ENCODE data around the gene CCDC141. TPM values are rescaled to one million over a fixed set of nuclear protein-coding genes. Genes with fewer than 3 reads are reported as not detected.

Gene CCDC141
- total RNA-seq, 6 donors from 2014 or later = 18.5 to 126 (median 58.5) TPM

GRCh38 chr2:178891959-178892485, 157.9 kb downstream of the CCDC141 start:
- DNase-seq (no peak), ATAC-seq (ENCODE audit: low FRiP score in 2 of 2) (no peak)
- TF ChIP-seq POLR2A (IDR thresholded peaks at IDR 0.05) = no peak
- TF ChIP-seq EP300 (IDR thresholded peaks at IDR 0.05) = no peak
- TF ChIP-seq POLR2AphosphoS5 (IDR thresholded peaks at IDR 0.05) = no peak
- no peak for TF ChIP-seq CTCF (IDR thresholded peaks at IDR 0.05)
- H3K4me3 ChIP-seq = no peak overlapping the region
- H3K9me3 ChIP-seq = no peaks in the 10 kb centered on the region
- no peaks in the 10 kb centered on the region for H3K27me3 ChIP-seq
- no peaks in the 10 kb centered on the region for H3K4me1 ChIP-seq
- H3K27ac ChIP-seq = no peak overlapping the region
- 72 to 79% methylated on average over 5 of the region's 5 CpGs for WGBS, 2 donors
- no peaks in the 10 kb centered on the region for H3K36me3 ChIP-seq

- TF ChIP-seq POLR2AphosphoS5 (IDR thresholded peaks at IDR 0.05) (no peak), CTCF (IDR thresholded peaks at IDR 0.05) (peak; percentile 73 to 97 (median 82)), EP300 (IDR thresholded peaks at IDR 0.05) (no peak), POLR2A (IDR thresholded peaks at IDR 0.05) (no peak)
- H3K4me1 ChIP-seq = no peaks in the 10 kb centered on the region
- H3K4me3 ChIP-seq = no peak overlapping the region
- no peaks in the 10 kb centered on the region for H3K36me3 ChIP-seq
- WGBS, 2 donors = 32 to 43% methylated on average over 3 of the region's 3 CpGs
- H3K9me3 ChIP-seq = no peaks in the 10 kb centered on the region
- DNase-seq (peak in 1 of 2 donors; percentile 28), ATAC-seq (ENCODE audit: low FRiP score in 2 of 2) (peak; percentile 78 to 86)
- no peak overlapping the region for H3K27ac ChIP-seq
- H3K27me3 ChIP-seq = no peaks in the 10 kb centered on the region
Measured at GRCh38 chr2:178891265-178891958, 158.5 kb downstream of the CCDC141 start.

- no peak for ATAC-seq (ENCODE audit: low FRiP score in 2 of 2)
Measured at GRCh38 chr2:178886006-178886405, 163.9 kb downstream of the CCDC141 start.

DNA sequence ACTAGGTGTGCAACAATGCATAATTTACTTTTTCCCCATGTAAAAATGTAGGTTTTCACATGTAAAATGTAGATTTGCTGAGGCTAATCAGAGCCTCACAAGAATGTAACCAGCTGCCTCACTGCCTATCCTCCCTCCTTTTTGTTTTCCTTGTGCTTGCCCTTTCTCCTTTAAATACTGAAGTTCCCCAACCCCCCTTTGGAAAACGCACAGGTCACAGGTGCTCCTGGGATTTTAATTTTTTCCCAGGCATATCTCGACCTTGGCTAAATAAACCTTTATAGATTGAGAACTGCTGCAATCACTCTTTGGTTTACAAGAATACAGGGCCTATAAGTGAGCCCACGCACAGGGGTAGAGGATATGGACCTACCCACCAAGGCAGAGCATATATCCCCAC, 165.5 kb downstream of the CCDC141 start:
- H3K27ac ChIP-seq = no peak overlapping the region
- ATAC-seq (ENCODE audit: low FRiP score in 2 of 2) (no peak), DNase-seq (no peak)
- WGBS, 2 donors = 73 to 91% methylated on average over 3 of the region's 3 CpGs
- H3K9me3 ChIP-seq = no peaks in the 10 kb centered on the region
- H3K27me3 ChIP-seq = no peaks in the 10 kb centered on the region
- no peaks in the 10 kb centered on the region for H3K4me1 ChIP-seq
- no peak for TF ChIP-seq POLR2AphosphoS5 (IDR thresholded peaks at IDR 0.05)
- TF ChIP-seq POLR2A (IDR thresholded peaks at IDR 0.05) = no peak
- H3K4me3 ChIP-seq = no peak overlapping the region
- no peaks in the 10 kb centered on the region for H3K36me3 ChIP-seq

More at GRCh38 chr2:178886006-178886405, 163.9 kb downstream of the CCDC141 start:
- H3K27ac ChIP-seq = no peak overlapping the region
- no peak overlapping the region for H3K4me3 ChIP-seq
- no peaks in the 10 kb centered on the region for H3K36me3 ChIP-seq
- H3K27me3 ChIP-seq = no peaks in the 10 kb centered on the region
- no peaks in the 10 kb centered on the region for H3K4me1 ChIP-seq
- TF ChIP-seq POLR2AphosphoS5 (IDR thresholded peaks at IDR 0.05) (no peak), CTCF (IDR thresholded peaks at IDR 0.05) (no peak), POLR2A (IDR thresholded peaks at IDR 0.05) (no peak), EP300 (IDR thresholded peaks at IDR 0.05) (no peak)
- WGBS, 2 donors = 57 to 63% methylated on average over 3 of the region's 3 CpGs
- H3K9me3 ChIP-seq = no peaks in the 10 kb centered on the region
- DNase-seq = no peak

DNA sequence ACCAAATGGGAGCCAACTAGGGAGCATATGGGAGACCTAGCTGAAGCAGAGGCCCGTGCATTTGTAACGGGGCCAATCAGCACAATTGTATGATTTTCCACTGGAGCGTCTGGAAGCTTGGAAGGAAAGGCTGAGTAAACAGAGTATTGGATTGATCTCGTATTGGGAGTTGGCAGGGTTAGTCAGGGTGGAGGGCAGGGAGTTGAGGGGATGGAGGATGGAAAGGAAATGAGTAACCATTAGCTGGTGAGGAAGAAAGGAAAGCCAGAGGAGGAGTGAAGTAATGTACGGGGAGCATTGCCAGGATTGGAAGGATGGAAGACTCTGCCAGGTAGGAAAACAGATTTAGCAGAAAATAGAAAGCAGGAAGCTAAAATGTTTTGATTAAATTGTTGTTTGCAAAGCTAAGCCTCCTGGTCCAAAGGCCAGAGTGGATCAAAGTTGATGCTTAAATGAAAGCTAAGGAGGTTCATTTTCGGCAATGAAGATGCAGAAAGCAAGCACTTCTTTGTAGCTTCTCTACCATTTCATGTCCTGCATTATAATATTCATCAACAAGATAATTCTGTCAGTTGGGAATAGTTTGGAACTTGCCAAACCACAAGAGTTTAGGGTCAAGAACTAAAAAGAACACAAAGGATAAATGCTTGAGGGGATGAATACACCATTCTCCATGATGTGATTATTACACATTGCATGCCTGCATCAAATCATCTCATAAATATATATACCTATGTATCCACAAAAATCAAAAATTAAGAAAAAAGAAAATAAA, 167.1 kb downstream of the CCDC141 start:
- ATAC-seq (ENCODE audit: low FRiP score in 2 of 2) = peak in 1 of 2 donors; percentile 87
- no peaks in the 10 kb centered on the region for H3K9me3 ChIP-seq
- TF ChIP-seq POLR2AphosphoS5 (IDR thresholded peaks at IDR 0.05) (no peak), POLR2A (IDR thresholded peaks at IDR 0.05) (no peak), CTCF (IDR thresholded peaks at IDR 0.05) (no peak), EP300 (IDR thresholded peaks at IDR 0.05) (no peak)
- no peaks in the 10 kb centered on the region for H3K27me3 ChIP-seq
- no peaks in the 10 kb centered on the region for H3K36me3 ChIP-seq
- DNase-seq = no peak
- no peak overlapping the region for H3K4me3 ChIP-seq
- no peak overlapping the region for H3K27ac ChIP-seq
- no peaks in the 10 kb centered on the region for H3K4me1 ChIP-seq
- 64 to 76% methylated on average over 6 of the region's 6 CpGs for WGBS, 2 donors

Measured in upper lobe of left lung (tissue), 6 donors.